HG02840 (cell line): ENCODE data around the gene DGKQ.

Experiments
- ATAC-seq: cut with Tn5 transposase; IDR thresholded peaks from one replicate; pipeline ENCODE4 v1.9.1; 2021; ENCODE audit warnings: mild to moderate bottlenecking, moderate library complexity, moderate number of reproducible peaks; ENCODE audit not compliant: unreplicated experiment, low FRiP score

Gene DGKQ

DNA sequence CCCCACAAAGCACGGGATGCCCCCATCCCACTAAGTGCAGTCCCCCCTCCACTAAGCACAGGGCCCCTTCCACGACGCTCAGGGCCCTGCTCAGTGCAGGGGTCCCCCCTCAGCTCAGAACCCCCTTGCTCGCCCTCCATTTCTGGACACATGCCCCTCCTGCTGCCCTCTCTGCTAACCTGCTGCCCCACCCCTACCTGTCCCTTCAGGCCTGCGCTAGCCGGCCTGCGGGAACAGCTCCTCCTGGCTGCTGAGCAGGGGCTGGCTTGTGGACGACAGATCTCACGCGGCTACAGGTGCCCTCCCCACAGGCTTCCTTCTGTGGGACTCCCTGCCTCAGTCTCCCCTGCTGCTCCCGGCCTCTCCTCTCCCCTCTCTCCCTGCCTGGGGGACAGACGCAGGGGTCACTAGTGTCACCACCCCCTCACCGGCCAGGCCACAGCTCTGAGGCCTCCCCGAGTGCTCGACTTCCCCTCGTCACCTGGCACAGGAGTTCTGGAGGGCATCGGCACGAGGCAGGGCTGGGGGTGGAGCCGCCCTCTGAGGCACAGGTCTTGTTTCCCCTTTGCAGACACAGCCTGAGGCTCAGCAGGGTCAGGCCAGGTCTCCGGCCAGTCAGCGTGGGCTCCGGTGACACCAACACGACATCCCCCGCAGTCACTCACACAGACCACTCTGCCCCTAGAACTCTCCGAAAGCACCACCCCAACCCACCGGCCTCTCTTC, 62.8 kb downstream of the DGKQ start:
- ATAC-seq, result no peak

DNA sequence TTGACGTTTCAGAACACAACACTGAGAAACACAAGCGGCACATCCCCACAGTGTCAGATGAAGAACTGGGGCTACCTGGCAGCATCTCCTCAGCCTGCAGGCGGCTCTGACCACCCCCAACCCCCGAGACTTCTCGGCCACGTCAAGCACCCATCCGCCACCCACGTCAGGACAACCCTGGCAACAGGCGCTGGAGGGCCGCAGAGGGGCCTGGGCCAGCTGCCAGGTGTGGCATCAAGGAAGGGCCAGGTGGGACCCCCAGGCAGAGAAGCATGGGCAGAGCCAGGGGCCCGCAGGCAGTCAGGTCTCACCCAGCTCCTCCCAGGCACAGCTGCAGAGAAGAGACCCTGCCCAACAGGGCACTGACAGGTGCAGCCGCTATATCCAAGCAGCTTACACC, 63.5 kb downstream of the DGKQ start:
- ATAC-seq, result no peak

DNA sequence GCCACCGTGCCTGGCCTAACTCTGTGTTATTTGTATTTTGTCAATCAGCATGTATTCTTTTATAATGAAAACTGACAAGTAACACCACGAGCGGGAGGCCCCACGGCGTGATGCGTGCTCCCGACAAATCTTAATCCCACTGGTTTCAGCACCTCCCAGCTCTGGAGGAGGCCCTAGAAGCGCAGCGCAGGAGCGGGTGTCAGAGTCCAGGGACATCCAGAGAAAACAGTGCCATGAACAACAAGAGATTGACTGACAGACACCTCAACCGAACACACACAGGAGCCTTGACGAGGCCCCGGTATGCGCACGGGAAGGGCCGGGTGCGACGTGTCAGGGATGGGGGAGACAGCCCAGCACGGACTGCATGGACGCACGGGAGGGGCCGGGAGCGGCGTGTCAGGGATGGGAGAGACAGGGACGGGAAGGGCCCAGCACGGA, 64.2 kb downstream of the DGKQ start:
- ATAC-seq, result no peak
